ENCODE measurements around the gene DNAH9. TPM values are rescaled to one million over a fixed set of nuclear protein-coding genes. Genes with fewer than 3 reads are reported as not detected.

Gene DNAH9
- polyA plus RNA-seq, 1 experiment = not detected

GRCh38 chr17:11908711-11909146 is 310.5 kb downstream of the DNAH9 start:
- ChIA-PET POLR2A (no interaction called here), CTCF (no interaction called here)
- peaks cover 9% of the 10 kb centered on the region for H3K9me3 ChIP-seq (ENCODE audit: control insufficient read depth, insufficient read depth, low read length)

GRCh38 chr17:11909348-11909747 is 311.1 kb downstream of the DNAH9 start:
- ChIA-PET CTCF (no interaction called here), POLR2A (no interaction called here)
- no peak for TF ChIP-seq CTCF (IDR thresholded peaks at IDR 0.05; ENCODE audit: low read depth, low read length)
- H3K9me3 ChIP-seq (ENCODE audit: control insufficient read depth, insufficient read depth, low read length) = peaks cover 5% of the 10 kb centered on the region
- H3K27me3 ChIP-seq (ENCODE audit: control insufficient read depth, insufficient read depth, low read length) = no peaks in the 10 kb centered on the region
- no peak overlapping the region for H3K27ac ChIP-seq (ENCODE audit: low read depth, low read length)
- H3K4me3 ChIP-seq (ENCODE audit: low read depth, low read length) = no peak overlapping the region
- no peak for DNase-seq (ENCODE audit: low read depth, low spot score)

More at GRCh38 chr17:11908711-11909146, 310.5 kb downstream of the DNAH9 start:
- DNase-seq (ENCODE audit: low read depth, low spot score) = no peak
- H3K4me3 ChIP-seq (ENCODE audit: low read depth, low read length) = no peak overlapping the region
- H3K27ac ChIP-seq (ENCODE audit: low read depth, low read length) = no peak overlapping the region
- TF ChIP-seq CTCF (IDR thresholded peaks at IDR 0.05; ENCODE audit: low read depth, low read length) = no peak
- no peaks in the 10 kb centered on the region for H3K27me3 ChIP-seq (ENCODE audit: control insufficient read depth, insufficient read depth, low read length)

GRCh38 chr17:11916091-11916490 is 317.8 kb downstream of the DNAH9 start:
- Histone ChIP-seq H3K27me3 (ENCODE audit: control insufficient read depth, insufficient read depth, low read length) (no peaks in the 10 kb centered on the region), H3K4me3 (ENCODE audit: low read depth, low read length) (no peak overlapping the region), H3K27ac (ENCODE audit: low read depth, low read length) (no peak overlapping the region), H3K9me3 (ENCODE audit: control insufficient read depth, insufficient read depth, low read length) (no peaks in the 10 kb centered on the region; the same call in 1 of the 2 replicates)
- ChIA-PET CTCF (no interaction called here), POLR2A (no interaction called here)
- TF ChIP-seq CTCF (IDR thresholded peaks at IDR 0.05; ENCODE audit: low read depth, low read length) = no peak
- no peak for DNase-seq (ENCODE audit: low read depth, low spot score)

GRCh38 chr17:11917415-11917814 is 319.1 kb downstream of the DNAH9 start:
- no peak overlapping the region for H3K27ac ChIP-seq (ENCODE audit: low read depth, low read length)
- no peaks in the 10 kb centered on the region; the same call in 1 of the 2 replicates for H3K9me3 ChIP-seq (ENCODE audit: control insufficient read depth, insufficient read depth, low read length)
- H3K4me3 ChIP-seq (ENCODE audit: low read depth, low read length) = no peak overlapping the region
- TF ChIP-seq CTCF (IDR thresholded peaks at IDR 0.05; ENCODE audit: low read depth, low read length) = no peak
- CTCF ChIA-PET = no interaction called here
- no peaks in the 10 kb centered on the region for H3K27me3 ChIP-seq (ENCODE audit: control insufficient read depth, insufficient read depth, low read length)
- POLR2A ChIA-PET = no interaction called here
- no peak for DNase-seq (ENCODE audit: low read depth, low spot score)

- no peak for DNase-seq (ENCODE audit: low read depth, low spot score)
- Histone ChIP-seq H3K9me3 (ENCODE audit: control insufficient read depth, insufficient read depth, low read length) (no peaks in the 10 kb centered on the region; the same call in 1 of the 2 replicates), H3K27ac (ENCODE audit: low read depth, low read length) (no peak overlapping the region), H3K27me3 (ENCODE audit: control insufficient read depth, insufficient read depth, low read length) (no peaks in the 10 kb centered on the region), H3K4me3 (ENCODE audit: low read depth, low read length) (no peak overlapping the region)
- CTCF ChIA-PET = no interaction called here
- TF ChIP-seq CTCF (IDR thresholded peaks at IDR 0.05; ENCODE audit: low read depth, low read length) = no peak
- POLR2A ChIA-PET = no interaction called here
These were observed 323.0 kb downstream of the DNAH9 start for GRCh38 chr17:11921296-11921695.
